Measurements from ENCODE around the gene NRXN3. TPM values are rescaled to one million over a fixed set of nuclear protein-coding genes. Genes with fewer than 3 reads are reported as not detected.

Gene NRXN3
- total and polyA plus RNA-seq, 2 experiments from 2014 or later = 1.0 to 1.8 TPM

DNA sequence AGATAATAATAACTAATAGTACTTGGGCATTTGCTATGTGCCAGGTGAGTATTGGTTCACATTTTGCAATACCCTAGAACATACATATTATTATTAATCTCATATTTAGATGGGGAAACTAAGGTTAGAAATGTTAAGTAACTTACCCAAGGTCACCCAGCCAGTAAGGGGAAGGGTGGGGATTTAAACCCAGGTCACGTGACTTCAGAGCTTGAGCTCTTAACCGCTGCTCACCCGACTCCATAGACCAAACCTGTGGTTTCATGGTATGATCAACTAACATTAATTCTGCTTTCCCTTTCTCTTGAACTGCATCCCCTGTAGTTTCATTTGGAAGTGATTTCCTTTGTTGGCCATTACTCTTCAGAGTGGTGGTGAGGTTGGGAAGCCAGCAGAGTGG lies 242.3 kb downstream of the NRXN3 start:
- no peaks in the 10 kb centered on the region for H4K20me1 ChIP-seq (replicated peaks; ENCODE audit: insufficient read depth)

More for the DNA sequence above, 242.3 kb downstream of the NRXN3 start:
- Histone ChIP-seq H3F3A (replicated peaks; ENCODE audit: low read depth) (no peaks in the 10 kb centered on the region), H3K4me3 (no peak overlapping the region), H3K4me2 (no peak overlapping the region), H3K79me2 (replicated peaks; ENCODE audit: insufficient read depth) (no peaks in the 10 kb centered on the region), H3K36me3 (ENCODE audit: insufficient read depth) (no peaks in the 10 kb centered on the region), H3K27me3 (ENCODE audit: insufficient read depth) (no peaks in the 10 kb centered on the region), H3K9me2 (ENCODE audit: insufficient read depth) (peaks cover 3% of the 10 kb centered on the region; the same call in 1 of the 2 replicates), H3K27ac (ENCODE audit: low read depth) (no peak overlapping the region), H3K4me1 (ENCODE audit: insufficient read depth) (no peaks in the 10 kb centered on the region), H2AFZ (no peak overlapping the region)
- DNase-seq (ENCODE audit: low spot score) (no peak), ATAC-seq (no peak)
- H3K4me3 Mint-ChIP-seq = no peak overlapping the region
- H3K9me3 Mint-ChIP-seq = no peaks in the 10 kb centered on the region; the same call in 2 of the 3 replicates
- peaks cover 2% of the 10 kb centered on the region for H3K27me3 Mint-ChIP-seq (ENCODE audit: insufficient read depth, low read depth, poor library complexity)
- no peaks in the 10 kb centered on the region for H3K4me1 Mint-ChIP-seq
- H3K36me3 Mint-ChIP-seq (ENCODE audit: low read depth) = no peaks in the 10 kb centered on the region
- H3K27ac Mint-ChIP-seq = no peak overlapping the region
- TF ChIP-seq POLR2AphosphoS5 (IDR thresholded peaks at IDR 0.05; ENCODE audit: low read depth) (no peak), EZH2phosphoT487 (IDR thresholded peaks at IDR 0.05; ENCODE audit: unreplicated experiment) (no peak), ZNF462 (CRISPR knock-in tag; IDR thresholded peaks at IDR 0.05) (no peak), ETS1 (IDR thresholded peaks at IDR 0.05) (no peak), CREB1 (CRISPR knock-in tag; IDR thresholded peaks at IDR 0.05; ENCODE audit: low read depth) (no peak), JUNB (IDR thresholded peaks at IDR 0.05; ENCODE audit: unreplicated experiment) (no peak), STAT1 (IDR thresholded peaks at IDR 0.05; ENCODE audit: unreplicated experiment) (no peak), EZH2 (IDR thresholded peaks at IDR 0.05; ENCODE audit: low read depth, unreplicated experiment) (no peak), NANOG (IDR thresholded peaks at IDR 0.05; ENCODE audit: borderline replicate concordance) (no peak), ZNF331 (CRISPR knock-in tag; IDR thresholded peaks at IDR 0.05; ENCODE audit: low read depth) (no peak), ZNF114 (CRISPR knock-in tag; IDR thresholded peaks at IDR 0.05) (no peak)
- TF ChIP-seq, protein P1, sequence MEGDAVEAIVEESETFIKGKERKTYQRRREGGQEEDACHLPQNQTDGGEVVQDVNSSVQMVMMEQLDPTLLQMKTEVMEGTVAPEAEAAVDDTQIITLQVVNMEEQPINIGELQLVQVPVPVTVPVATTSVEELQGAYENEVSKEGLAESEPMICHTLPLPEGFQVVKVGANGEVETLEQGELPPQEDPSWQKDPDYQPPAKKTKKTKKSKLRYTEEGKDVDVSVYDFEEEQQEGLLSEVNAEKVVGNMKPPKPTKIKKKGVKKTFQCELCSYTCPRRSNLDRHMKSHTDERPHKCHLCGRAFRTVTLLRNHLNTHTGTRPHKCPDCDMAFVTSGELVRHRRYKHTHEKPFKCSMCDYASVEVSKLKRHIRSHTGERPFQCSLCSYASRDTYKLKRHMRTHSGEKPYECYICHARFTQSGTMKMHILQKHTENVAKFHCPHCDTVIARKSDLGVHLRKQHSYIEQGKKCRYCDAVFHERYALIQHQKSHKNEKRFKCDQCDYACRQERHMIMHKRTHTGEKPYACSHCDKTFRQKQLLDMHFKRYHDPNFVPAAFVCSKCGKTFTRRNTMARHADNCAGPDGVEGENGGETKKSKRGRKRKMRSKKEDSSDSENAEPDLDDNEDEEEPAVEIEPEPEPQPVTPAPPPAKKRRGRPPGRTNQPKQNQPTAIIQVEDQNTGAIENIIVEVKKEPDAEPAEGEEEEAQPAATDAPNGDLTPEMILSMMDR (conservative IDR thresholded peaks at IDR 0.05; ENCODE audit: low read depth in 2 of 2) = no peak
- TF ChIP-seq, protein P2, sequence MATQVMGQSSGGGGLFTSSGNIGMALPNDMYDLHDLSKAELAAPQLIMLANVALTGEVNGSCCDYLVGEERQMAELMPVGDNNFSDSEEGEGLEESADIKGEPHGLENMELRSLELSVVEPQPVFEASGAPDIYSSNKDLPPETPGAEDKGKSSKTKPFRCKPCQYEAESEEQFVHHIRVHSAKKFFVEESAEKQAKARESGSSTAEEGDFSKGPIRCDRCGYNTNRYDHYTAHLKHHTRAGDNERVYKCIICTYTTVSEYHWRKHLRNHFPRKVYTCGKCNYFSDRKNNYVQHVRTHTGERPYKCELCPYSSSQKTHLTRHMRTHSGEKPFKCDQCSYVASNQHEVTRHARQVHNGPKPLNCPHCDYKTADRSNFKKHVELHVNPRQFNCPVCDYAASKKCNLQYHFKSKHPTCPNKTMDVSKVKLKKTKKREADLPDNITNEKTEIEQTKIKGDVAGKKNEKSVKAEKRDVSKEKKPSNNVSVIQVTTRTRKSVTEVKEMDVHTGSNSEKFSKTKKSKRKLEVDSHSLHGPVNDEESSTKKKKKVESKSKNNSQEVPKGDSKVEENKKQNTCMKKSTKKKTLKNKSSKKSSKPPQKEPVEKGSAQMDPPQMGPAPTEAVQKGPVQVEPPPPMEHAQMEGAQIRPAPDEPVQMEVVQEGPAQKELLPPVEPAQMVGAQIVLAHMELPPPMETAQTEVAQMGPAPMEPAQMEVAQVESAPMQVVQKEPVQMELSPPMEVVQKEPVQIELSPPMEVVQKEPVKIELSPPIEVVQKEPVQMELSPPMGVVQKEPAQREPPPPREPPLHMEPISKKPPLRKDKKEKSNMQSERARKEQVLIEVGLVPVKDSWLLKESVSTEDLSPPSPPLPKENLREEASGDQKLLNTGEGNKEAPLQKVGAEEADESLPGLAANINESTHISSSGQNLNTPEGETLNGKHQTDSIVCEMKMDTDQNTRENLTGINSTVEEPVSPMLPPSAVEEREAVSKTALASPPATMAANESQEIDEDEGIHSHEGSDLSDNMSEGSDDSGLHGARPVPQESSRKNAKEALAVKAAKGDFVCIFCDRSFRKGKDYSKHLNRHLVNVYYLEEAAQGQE (IDR thresholded peaks at IDR 0.05; ENCODE audit: unreplicated experiment) = no peak

Measured in GM23338 (cell line).